OCI-LY1 (cell line): Measurements from ENCODE around the gene KANSL1.

Experiments
- CTCF ChIP-seq: fragments of 200-600 bp; sonication (generic), shearing (Covaris generic); IDR thresholded peaks from 2 replicates; pipeline ENCODE4 v1.5.1; 2017; ENCODE audit warnings: mild to moderate bottlenecking, antibody characterized with exemption, low read length, moderate library complexity, mixed read lengths
- EZH2 ChIP-seq: fragments of 200-600 bp; sonication (generic), shearing (Covaris generic); IDR thresholded peaks from 2 replicates; pipeline ENCODE4 v1.8.0; 2017; ENCODE audit warnings: borderline replicate concordance, mixed run types, mild to moderate bottlenecking, antibody characterized with exemption, low read length, moderate library complexity, mixed read lengths

GRCh38 chr17:46109603-46110189 lies 83.5 kb downstream of the KANSL1 start:
- TF ChIP-seq CTCF (no peak), EZH2 (no peak)
